ENCODE results near the gene SYNGR3.
A peak's percentile ranks its signal among the peaks of the same experiment; 100 is the strongest.

SYNGR3 gene

DNA sequence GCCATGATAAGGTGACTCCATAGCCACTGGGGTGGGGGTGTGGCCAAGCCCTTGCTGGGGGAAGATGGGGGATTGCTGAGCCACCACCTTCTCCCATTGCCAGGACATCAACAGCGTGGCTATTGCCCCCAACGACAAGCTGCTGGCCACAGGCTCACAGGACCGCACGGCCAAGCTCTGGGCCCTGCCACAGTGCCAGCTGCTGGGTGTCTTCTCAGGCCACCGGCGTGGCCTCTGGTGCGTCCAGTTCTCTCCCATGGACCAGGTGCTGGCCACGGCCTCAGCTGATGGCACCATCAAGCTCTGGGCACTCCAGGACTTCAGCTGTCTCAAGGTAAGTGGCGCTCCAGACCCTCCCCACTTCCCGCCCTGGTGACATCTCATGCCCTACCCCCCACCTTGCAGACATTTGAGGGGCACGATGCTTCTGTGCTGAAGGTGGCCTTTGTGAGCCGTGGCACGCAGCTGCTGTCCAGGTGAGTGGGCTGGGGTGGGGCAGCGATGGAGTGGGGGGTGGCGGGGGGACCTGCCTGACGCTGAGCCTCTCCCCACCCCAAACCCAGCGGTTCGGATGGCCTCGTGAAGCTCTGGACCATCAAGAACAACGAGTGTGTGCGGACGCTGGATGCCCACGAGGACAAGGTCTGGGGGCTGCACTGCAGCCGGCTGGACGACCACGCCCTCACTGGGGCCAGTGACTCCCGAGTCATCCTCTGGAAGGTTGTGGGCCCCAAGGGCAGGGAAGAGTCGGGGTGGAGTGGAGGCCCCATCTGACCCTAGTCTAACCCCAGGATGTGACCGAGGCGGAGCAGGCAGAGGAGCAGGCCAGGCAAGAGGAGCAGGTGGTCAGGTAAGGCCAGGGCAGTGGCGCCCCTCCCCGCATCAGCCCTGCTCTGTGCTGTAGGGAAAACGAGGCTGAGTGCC, 12.6 kb upstream of the SYNGR3 start:
- no peak for DNase-seq (ENCODE audit: low read depth)

DNA sequence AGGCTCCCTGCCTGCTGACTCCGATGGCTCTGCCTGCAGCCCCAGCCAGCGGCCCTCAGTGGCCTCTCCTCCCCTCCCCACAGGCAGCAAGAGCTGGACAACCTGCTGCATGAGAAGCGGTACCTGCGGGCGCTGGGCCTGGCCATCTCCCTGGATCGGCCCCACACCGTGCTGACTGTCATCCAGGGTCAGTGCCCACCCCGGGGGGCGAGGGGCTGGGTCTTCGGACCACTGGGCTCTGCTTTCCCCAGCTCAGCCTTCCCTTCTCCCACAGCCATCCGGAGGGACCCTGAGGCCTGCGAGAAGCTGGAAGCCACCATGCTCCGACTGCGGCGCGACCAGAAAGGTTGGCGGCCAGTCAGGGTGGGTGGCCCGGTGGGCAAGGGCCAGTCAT, 11.9 kb upstream of the SYNGR3 start:
- DNase-seq (ENCODE audit: low read depth) = no peak

DNA sequence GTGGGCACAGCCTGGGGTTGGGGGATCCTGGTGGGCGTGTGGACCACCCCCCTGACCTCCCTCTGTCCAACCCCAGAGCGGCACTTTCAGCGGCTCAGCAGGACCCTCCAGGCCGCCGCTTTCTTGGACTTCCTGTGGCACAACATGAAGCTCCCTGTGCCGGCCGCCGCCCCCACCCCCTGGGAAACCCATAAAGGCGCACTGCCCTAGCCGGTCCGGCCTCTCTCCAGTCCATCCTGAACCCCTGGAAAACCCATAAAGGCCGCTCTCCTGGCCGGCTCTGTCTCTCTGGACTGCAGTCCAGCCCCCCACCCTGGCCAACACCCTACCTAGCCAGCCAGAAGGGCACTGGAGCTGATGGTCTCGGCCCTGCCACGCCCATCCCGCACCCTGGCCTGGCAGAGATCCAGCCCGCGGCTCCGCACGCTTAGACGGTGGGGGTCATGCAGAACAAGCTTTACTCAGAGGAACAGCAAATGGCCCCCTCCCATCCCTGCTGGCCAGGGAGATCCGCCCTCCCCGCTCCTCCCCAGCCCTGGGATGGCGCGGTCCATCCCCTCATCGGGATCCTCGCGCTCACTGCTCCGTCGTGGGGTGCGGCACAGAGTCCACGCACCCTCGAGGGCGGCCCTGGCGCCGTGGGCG, 11.2 kb upstream of the SYNGR3 start:
- no peak for DNase-seq (ENCODE audit: low read depth)

DNA sequence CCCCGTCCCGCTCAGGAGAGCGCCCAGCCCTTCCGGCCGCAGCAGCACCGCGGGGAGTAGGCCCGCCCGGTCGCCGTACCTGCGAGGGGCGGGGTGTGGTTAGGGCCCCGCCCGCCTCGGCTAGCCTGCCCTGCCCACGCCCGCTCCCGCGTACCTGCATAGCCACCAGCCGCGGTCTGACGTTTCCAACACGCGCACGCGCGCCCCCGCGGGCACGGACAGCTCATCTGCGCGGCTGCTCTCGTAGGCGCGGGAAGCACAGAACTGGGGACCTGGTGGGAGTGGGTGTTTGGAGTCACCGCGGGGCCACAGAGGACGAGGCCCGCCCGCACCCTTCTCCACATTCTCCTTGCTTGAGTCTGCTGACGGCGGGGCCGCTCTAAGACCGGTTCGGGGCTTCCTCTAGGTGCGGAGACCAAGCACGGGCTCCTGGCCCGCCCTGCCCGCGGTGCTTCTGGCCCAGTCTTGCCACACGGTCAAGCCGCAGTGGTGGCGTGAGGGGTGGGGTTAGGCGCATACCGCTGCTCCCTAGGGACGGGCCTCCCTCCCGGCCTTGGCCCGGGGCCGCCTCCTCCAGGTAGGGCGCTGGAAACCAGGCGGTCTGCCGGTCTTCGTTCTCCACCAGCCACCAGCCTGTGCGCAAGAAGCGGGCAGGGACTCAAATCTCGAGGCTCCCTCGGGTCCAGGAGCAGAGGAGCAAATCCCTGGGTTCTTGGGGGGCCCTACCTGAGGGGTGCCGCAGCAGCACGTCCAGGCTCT, 10.3 kb upstream of the SYNGR3 start:
- no peak for DNase-seq (ENCODE audit: low read depth)

DNA sequence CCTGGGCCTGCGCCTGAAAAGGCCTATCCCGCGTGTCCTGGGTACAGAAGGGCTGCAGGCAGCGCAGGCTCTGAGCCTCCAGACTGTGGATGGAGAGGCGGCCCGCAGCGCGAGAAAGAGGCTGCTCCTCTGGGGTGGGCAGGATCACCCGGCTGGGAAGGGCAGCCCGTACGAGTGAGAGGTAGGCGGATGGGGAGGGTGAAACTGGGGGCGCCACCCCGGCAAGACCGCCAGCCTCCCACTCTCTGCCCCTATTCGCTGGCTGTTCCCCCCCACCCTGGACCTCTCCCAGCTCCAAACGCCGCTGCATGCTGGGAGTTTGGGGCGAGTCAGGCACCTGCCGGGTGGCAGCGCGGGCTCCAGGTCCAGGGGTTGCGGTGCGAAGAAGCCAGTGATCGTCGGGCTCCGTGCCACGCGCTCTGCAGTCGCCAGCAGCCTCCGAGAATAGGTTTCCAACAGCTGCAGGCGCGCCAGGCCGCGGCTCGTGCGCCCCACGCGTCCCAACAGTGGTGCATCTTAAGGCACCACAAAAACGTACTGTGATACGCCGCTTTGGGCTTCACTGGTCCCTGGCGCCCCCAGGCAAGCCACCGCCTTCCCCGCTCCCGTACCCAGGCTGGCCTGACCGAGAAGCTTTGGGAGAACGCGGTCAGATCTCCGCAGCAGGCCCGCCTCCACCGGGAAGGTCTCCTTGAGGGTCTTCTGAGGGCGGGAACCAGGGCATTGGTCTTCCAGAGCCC, 9.6 kb upstream of the SYNGR3 start:
- no peak for DNase-seq (ENCODE audit: low read depth)

DNA sequence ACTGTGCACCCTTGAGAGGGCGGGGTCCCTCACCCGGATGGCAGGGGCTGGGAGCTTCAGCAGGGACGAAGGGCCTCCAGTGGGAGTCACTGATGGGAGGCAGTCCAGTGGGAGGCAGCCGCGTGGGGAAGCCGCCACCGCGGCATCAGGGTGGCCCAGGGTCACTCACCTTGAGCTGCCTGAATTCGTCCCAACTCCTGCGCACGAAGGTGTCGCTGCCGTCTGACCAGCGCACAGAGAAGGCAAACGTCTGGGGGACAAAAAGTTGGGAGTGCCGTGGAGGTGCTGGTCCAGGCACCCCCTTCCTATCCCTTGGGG, 9.0 kb upstream of the SYNGR3 start:
- DNase-seq (ENCODE audit: low read depth) = no peak

DNA sequence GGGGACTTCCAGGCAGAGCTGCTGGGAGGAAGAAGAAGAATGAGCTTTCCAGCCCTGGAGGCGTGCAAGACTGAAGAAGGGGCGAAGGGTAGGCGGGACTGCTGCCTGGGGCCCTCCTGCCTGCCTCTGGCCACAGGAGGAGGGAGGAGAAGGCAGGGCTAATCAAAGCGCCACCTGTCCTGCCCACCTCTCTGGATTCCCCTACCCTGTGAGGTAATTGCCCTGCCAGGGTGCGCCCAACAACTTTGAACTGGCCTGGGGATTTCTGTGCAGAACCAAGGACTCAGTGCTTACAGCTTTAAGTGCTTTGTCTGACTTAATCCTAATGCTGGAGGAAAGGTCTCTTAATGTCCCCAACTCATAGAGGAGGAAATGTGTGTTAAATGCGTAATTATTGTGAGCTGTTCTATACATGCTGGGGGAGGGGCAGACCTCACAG, 8.4 kb upstream of the SYNGR3 start, which contains the start of gene NOXO1:
Gene NOXO1 (minus strand): TSS at position 72 of the 439 bp plus-strand sequence. CDS start 290 bp downstream, outside the sequence.
- no peak for DNase-seq (ENCODE audit: low read depth)

DNA sequence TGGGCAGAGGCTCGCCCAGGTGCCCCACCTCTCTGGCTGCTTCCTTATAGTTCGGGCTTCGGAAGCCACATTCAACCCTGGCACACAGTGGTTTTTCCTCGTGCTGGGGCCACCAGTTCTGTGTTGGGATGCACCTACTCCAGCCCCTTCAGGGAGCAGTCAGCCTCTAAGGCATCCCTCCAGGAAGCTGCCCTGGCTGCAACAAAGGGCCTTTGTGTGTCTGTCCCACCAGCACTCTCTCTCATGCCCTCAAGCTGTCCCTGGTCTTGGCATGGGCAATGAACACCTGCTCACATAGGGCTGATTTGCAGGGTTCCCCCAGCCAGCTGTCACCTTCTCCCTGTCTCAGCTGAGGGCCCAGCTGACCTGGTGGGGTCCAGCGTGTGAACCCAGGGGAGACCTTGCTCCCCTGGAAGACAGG, 7.7 kb upstream of the SYNGR3 start:
- no peak for DNase-seq (ENCODE audit: low read depth)

DNA sequence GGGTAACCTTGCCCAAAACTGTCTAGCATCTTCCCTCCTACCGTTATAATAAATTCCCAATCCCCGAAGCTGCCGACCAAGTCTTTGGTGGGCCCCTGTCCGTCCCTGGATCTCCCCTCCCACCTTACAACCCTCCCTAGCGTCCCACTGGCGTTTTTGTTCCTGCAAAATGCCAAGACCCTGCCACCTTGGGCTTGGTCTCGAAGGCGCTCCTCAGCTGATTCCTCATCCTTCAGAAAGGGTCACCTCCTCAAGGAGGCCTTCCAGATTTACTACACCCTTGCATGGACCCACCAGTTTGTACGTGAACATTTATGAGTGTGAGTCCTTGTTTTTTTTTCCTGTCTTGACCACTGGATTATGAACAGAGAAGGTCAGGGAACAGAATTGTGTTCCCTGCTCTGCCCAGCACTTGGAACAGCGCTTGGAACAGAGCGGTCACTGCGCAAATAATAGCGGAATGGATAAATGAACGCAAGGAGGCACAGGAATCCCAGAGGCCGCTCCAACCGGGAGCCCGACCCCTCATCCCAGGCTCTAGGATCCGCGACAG, 6.7 kb upstream of the SYNGR3 start:
- DNase-seq (ENCODE audit: low read depth) = no peak

DNA sequence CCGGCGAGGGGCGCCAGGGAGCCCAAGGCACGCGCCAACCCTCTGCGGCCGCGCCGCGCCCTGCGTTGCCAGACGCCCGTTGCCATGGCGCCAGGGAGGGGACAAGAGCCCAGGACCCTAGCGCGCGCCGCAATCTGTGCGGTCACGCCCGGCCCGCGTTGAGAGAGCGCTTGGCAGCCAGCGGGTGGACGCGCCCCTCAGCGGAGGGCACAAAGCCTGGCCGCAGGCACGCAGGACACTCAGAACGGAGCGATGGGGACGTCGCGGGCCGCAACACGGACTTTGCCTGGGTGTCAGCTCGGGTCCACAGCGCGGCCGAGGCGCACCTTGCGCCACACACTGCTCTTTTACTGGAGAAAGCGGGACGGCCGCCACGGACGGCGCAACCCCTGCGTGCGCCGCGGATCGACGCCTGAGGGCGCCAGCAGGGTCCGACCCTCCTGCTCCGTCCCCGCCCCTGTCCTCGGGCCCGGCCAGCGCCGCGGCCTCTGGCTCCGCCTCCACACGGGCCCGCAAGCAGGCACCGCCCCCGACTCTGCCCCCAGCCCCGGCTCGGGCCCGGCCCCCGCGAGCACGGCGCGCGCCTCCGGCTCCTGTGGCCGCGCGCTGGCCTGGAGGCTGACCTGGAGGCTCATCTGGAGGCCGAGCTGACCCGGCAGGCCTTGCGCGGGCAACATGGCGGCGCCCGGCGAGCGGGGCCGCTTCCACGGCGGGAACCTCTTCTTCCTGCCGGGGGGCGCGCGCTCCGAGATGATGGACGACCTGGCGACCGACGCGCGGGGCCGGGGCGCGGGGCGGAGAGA, 6.0 kb upstream of the SYNGR3 start, which contains the start of gene GFER:
Gene GFER (plus strand): TSS at position 650 of the 803 bp plus-strand sequence. CDS start 26 bp downstream, at position 676.
- DNase-seq (ENCODE audit: low read depth) = no peak

DNA sequence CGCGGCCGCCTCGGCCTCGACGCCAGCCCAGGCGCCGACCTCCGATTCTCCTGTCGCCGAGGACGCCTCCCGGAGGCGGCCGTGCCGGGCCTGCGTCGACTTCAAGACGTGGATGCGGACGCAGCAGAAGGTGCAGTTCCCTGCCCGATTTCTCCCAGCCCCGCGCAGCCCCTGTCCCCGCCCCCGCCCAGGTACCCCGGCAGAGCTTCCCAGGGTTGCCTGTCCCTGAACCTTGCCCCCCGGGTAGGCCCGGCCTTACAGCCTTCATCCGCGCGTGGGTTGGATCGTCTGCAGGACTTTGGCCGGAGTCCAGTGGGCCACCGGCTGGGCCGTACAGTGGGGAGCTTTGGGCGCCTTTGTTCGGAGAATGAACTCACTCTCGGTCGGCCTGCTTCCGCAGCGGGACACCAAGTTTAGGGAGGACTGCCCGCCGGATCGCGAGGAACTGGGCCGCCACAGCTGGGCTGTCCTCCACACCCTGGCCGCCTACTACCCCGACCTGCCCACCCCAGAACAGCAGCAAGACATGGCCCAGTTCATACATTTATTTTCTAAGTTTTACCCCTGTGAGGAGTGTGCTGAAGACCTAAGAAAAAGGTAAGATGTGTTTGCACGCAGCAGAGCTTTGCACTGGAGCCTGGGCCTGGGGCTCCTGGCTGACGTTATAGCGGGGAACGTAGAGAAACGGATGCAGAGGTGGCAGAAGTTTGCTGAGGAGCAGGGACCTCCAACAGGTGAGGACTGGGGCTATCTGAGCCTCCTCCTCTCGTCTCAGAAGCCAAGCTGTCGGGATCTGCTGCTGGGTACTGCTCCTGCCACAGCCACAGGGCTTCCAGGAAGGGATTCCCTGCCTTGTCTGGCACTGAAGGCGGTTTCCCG, 5.2 kb upstream of the SYNGR3 start:
- DNase-seq (ENCODE audit: low read depth) = no peak

DNA sequence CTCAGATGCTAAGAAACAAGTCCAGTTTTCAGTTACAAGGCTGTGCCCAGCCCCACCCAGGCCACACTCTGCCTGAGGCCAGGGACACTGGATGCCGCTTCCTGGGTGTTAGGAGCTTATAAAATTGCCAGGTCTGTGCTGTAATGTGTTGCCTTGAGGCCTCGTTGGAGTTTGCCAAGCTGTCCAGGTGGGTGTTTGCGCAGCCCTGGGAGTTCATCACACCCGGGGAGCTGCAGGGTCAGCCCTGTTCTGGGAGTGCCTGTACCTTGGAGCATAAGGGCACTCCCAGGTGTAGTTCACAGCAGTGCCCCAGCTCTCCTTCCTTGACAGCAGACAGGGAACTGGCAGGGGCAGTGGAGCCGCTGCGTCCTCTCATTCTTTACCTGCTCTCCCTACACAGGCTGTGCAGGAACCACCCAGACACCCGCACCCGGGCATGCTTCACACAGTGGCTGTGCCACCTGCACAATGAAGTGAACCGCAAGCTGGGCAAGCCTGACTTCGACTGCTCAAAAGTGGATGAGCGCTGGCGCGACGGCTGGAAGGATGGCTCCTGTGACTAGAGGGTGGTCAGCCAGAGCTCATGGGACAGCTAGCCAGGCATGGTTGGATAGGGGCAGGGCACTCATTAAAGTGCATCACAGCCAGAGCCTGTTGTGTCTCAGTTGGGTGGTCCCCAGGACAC, 4.2 kb upstream of the SYNGR3 start:
- DNase-seq (ENCODE audit: low read depth) = no peak

DNA sequence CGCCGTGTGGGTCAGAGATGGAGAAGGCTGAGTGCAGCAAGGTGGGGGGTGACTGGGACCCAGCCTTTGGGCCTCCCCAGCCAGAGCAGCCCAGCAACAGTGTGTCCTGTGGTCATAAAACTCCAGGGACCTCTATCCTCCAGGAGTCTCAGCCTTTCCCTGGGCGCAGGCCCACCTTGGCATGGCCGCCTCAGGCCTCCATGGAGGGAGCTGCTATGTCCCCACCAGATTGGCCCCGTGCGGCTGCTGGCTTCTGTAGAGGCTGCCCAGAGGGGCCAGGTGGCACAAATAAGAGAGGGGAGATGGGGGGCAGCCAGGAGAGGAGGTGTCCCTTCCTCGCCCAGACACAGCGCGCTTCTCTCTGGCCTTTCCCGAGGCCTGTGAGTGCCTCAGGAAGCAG, 2.6 kb upstream of the SYNGR3 start:
- no peak for DNase-seq (ENCODE audit: low read depth)

DNA sequence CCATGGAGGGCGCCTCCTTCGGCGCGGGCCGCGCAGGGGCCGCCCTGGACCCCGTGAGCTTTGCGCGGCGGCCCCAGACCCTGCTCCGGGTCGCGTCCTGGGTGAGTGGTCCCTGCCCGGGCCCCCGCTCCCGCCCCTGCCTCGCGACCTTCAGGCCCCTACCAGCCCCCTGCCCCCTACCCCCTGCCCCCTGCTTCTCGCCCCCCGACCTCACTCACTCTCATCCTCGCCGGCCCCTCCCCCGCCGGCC, 256 bp downstream of the SYNGR3 start:
- no peak for DNase-seq (ENCODE audit: low read depth)

DNA sequence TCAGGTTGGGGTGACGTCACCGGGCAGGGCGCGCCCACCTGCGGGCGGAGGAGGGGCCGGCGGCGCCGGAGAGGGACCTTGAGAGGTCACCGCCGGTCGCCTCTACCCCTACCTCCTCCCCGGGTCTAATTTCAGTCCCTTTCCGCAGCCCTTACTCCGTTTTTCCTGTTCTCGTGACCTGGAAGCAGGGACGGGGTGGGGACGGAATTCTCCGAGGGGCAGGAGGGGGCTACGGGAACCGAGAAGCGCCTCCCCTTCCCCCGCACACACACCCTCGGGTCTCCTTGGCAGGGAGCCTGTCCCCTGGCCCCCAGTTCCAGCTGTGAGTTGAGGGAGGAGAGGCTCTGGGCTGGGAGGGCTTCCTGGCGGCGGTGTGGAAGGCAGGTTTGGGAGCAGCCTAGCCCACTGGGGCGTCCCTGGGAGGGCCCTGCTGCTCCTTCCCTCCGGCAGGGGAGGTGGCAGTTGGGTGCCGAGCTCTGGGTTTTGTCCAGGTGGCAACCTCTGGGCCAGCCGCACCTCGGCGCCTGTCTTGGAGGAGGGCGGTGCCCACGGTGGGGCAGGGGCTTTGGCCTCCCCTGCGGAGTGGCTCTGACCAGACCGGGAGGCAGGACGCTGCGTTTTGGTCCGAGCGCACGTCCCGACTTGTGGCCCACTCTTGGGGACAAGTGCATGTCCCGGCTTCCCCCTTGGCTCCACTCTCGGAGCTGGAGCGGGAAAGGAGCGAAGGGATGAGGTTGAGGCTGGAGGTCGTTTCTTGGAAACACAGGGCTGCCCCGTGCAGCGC, 773 bp downstream of the SYNGR3 start:
- no peak for DNase-seq (ENCODE audit: low read depth)

DNA sequence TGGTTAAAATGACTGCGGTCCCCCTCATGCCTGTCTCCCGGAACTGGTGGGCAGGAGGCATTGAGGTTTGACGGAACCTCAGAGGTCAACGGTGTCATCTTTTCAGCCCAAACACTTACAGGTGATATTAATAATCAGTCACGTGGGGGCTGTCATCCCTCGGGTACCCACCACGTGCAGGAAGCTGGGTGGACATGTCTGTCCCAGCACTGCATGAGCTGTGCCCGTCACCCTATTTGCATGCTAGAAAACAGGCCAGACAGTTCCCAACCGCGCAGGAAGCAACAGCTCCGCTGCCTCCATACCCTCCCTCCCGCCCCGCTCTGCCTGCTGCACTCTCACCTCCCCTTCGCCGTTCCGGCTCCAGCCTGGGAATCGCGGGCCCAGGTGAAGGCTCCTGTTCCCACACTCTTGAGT, 1.4 kb downstream of the SYNGR3 start:
- DNase-seq (ENCODE audit: low read depth) = peak; percentile 29

DNA sequence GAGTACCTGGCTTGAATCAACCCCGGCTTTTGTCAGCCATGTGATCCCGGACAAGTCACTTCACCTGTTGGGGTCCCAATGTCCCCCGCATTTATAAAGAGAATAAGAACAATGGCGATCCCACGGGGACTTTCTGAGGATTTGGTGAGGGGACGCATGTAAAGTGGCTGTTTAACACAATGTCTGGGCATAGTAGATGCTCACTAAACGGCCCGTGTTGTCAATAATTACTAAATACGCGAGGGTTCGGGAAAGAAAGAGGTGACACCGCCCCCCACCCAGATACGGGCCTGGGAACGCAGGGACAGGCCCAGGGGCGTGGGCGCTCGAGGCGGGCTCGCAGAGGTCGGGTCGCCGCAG, 1.8 kb downstream of the SYNGR3 start:
- DNase-seq (ENCODE audit: low read depth) = no peak

DNA sequence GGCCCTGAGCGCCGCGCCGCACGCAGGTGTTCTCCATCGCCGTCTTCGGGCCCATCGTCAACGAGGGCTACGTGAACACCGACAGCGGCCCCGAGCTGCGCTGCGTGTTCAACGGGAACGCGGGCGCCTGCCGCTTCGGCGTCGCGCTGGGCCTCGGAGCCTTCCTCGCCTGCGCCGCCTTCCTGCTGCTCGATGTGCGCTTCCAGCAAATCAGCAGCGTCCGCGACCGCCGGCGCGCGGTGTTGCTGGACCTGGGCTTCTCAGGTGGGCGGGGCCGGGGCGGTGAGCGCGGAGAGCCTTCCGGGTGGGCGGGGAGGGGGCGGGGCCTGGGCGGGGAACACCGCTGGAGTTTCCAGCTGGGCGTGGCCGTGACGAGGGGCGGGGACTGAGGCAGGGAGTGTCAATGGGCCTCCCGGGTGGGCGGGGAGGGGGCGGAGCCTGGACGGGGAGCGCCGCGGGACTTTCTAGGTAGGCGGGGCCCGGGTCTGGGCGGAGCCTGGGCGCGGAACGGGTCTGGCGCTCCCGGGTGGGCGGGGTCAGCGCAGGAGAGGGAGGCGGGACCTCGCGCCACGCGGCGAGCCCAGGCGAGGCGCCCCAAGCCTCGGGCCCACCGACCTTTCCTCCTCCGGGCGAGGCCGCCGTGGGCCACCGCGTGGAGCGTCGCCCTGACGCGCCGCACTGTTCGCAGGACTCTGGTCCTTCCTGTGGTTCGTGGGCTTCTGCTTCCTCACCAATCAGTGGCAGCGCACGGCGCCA, 2.4 kb downstream of the SYNGR3 start:
- peak; percentile 99 for DNase-seq (ENCODE audit: low read depth)

Measured in T follicular helper cell (primary cell).